H1 (cell line): ENCODE measurements around the gene UCP2. TPM values are rescaled to one million over a fixed set of nuclear protein-coding genes. Genes with fewer than 3 reads are reported as not detected.

ENCODE experiments used
- CHD7 ChIP-seq: fragments of 300-600 bp; sonication (generic); IDR thresholded peaks from 2 replicates; pipeline ENCODE4 v1.7.1; 2012; ENCODE audit warnings: low read length, moderate library complexity, mild to moderate bottlenecking, inconsistent platforms; ENCODE audit not compliant: insufficient replicate concordance
- GABPA ChIP-seq: IDR thresholded peaks from 2 replicates; pipeline ENCODE4 v1.6.1; 2011; ENCODE audit warnings: mild to moderate bottlenecking, low read length, moderate library complexity, borderline replicate concordance; ENCODE audit not compliant: insufficient read depth
- HDAC2 ChIP-seq, 2 experiments: fragments of 300-600 bp in 1 of 2; sonication (generic) in 1 of 2; IDR thresholded peaks; 2 replicates each; pipeline ENCODE4 v1.6.1; 2011 to 2012; ENCODE audit warnings: low read depth in 2 of 2, low read length in 2 of 2, mild to moderate bottlenecking in 2 of 2, moderate library complexity in 2 of 2, borderline replicate concordance in 1 of 2, inconsistent platforms in 1 of 2
- JUN ChIP-seq: IDR thresholded peaks from 2 replicates; pipeline ENCODE4 v1.6.1; 2011; ENCODE audit warnings: low read depth, mild to moderate bottlenecking, improper control_type of control experiment, low read length
- KDM1A ChIP-seq: fragments of 200-600, 300-600 bp; sonication (generic); IDR thresholded peaks from 2 replicates; pipeline ENCODE4 v1.7.1; 2016; ENCODE audit warnings: mild to moderate bottlenecking, low read length, borderline replicate concordance
- MAFK ChIP-seq: IDR thresholded peaks from 2 replicates; pipeline ENCODE4 v1.6.1; 2012; ENCODE audit warnings: low read depth, mild to moderate bottlenecking, improper control_type of control experiment, low read length
- NRF1 ChIP-seq: IDR thresholded peaks from 2 replicates; pipeline ENCODE4 v1.6.1; 2011; ENCODE audit warnings: mild to moderate bottlenecking, low read depth, low read length, improper control_type of control experiment
- SUZ12 ChIP-seq: fragments of 200-600 bp; sonication (generic); IDR thresholded peaks from 2 replicates; pipeline ENCODE4 v1.6.1; 2012; ENCODE audit warnings: mild to moderate bottlenecking, inconsistent platforms, low read length, moderate library complexity, mixed read lengths
- TBP ChIP-seq: IDR thresholded peaks from 2 replicates; pipeline ENCODE4 v1.6.1; 2011; ENCODE audit warnings: low read depth, low read length, improper control_type of control experiment
- TEAD4 ChIP-seq: IDR thresholded peaks from 2 replicates; pipeline ENCODE4 v1.6.1; 2012; ENCODE audit warnings: low read depth, low read length, inconsistent platforms, mixed read lengths
- polyA plus RNA-seq, 7 experiments: library from polyadenylated mRNA; depleted of rRNA in 3 of 7; stranded (reverse) in 5 of 7; unstranded in 2 of 7; fragments of >200 nt in 5 of 7; fragments of 200-250 nt in 2 of 7; gene quantifications; 1 replicate in 5 of 7; 2 replicates in 1 of 7; 4 replicates in 1 of 7; pipeline versions ENCODE4 v1.2.1 to v1.2.3, GENCODE V29; 2011 to 2013; ENCODE audit warnings: missing spikeins in 2 of 7, mixed read lengths in 2 of 7
- total RNA-seq: library from RNA; stranded (reverse); fragmentation: NEBNext Ultra II Directional; extraction: Animal tissue kit (Norgen Biotek cat#: 25700); gene quantifications from 2 replicates; pipeline ENCODE4 v1.2.1, GENCODE V29; 2021

Gene UCP2
- total and polyA plus RNA-seq, 2 of the 8 experiments (the other 6 are each of a cell fraction or from before 2014, with no cell fraction given): 46.2 to 55.2 TPM

GRCh38 chr11:73983741-73984538, 1.3 kb upstream of the UCP2 start (continued):
- TF ChIP-seq CHD7: no peak
- TF ChIP-seq MAFK: no peak
- TF ChIP-seq HDAC2 (IDR thresholded peaks at IDR 0.05; ENCODE audit: borderline replicate concordance in 1 of 2, low read depth in 2 of 2, low read length in 2 of 2): no peak
- TF ChIP-seq NRF1: no peak
- TF ChIP-seq TEAD4: no peak
- no peak for TF ChIP-seq JUN
- no peak for TF ChIP-seq KDM1A
- TF ChIP-seq TBP: no peak
- no peak; the same call in 1 of the 2 replicates for TF ChIP-seq GABPA
- TF ChIP-seq SUZ12: no peak
- TF ChIP-seq, all 59 proteins: peak for 0
